Neuronal stem cell (in vitro differentiated cells): ENCODE data around the gene HPCA. TPM values are rescaled to one million over a fixed set of nuclear protein-coding genes. Genes with fewer than 3 reads are reported as not detected.

Source experiments
- DNase-seq: peaks from one replicate; pipeline ENCODE4 v3.0.0-alpha.2; 2013; ENCODE audit warnings: low spot score
- H2AFZ ChIP-seq: one replicate; pipeline ENCODE4 v1.6.1; 2013; ENCODE audit warnings: mild to moderate bottlenecking, low read length, inconsistent platforms
- H2AK5ac ChIP-seq: 2 replicates; pipeline ENCODE4 v1.6.1; 2013; ENCODE audit warnings: low read depth, mild to moderate bottlenecking, inconsistent platforms, low read length, moderate library complexity, mixed read lengths
- H2BK120ac ChIP-seq: 2 replicates; pipeline ENCODE4 v1.6.1; 2013; ENCODE audit warnings: low read depth, mild to moderate bottlenecking, inconsistent platforms, low read length, moderate library complexity, mixed read lengths
- H2BK12ac ChIP-seq: one replicate; pipeline ENCODE4 v1.6.1; 2013; ENCODE audit warnings: low read length, inconsistent platforms
- H2BK15ac ChIP-seq: 2 replicates; pipeline ENCODE4 v1.6.1; 2013; ENCODE audit warnings: mild to moderate bottlenecking, low read length, inconsistent platforms, mixed read lengths
- H2BK5ac ChIP-seq: one replicate; pipeline ENCODE4 v1.6.1; 2013; ENCODE audit warnings: inconsistent platforms, mild to moderate bottlenecking, low read length, moderate library complexity
- H3K14ac ChIP-seq: one replicate; pipeline ENCODE4 v1.6.1; 2013; ENCODE audit warnings: low read length, inconsistent platforms
- H3K18ac ChIP-seq: 2 replicates; pipeline ENCODE4 v1.6.1; 2013; ENCODE audit warnings: low read length, inconsistent platforms
- H3K23ac ChIP-seq: 2 replicates; pipeline ENCODE4 v1.6.1; 2013; ENCODE audit warnings: low read depth, mild to moderate bottlenecking, mixed read lengths, low read length, inconsistent platforms; ENCODE audit not compliant: poor library complexity
- H3K27ac ChIP-seq: replicated peaks from 3 replicates; pipeline ENCODE4 v1.5.1; 2013; ENCODE audit warnings: low read length, inconsistent platforms
- H3K27me3 ChIP-seq, 3 experiments: 2 replicates each; pipeline ENCODE4 v1.6.1; 2013; ENCODE audit warnings: low read length in 3 of 3, mild to moderate bottlenecking in 2 of 3, inconsistent platforms in 1 of 3, low read depth in 1 of 3, mixed read lengths in 1 of 3, moderate library complexity in 1 of 3; ENCODE audit not compliant: control insufficient read depth in 3 of 3, insufficient read depth in 3 of 3
- H3K36me3 ChIP-seq, 2 donors: replicated peaks in 1 of 2; 2 replicates each; pipeline ENCODE4 v1.6.1; 2013; ENCODE audit warnings: low read length in 2 of 2; ENCODE audit not compliant: control insufficient read depth in 2 of 2, insufficient read depth in 2 of 2
- H3K4ac ChIP-seq: 2 replicates; pipeline ENCODE4 v1.6.1; 2013; ENCODE audit warnings: inconsistent platforms, mild to moderate bottlenecking, low read length, moderate library complexity
- H3K4me1 ChIP-seq, 2 donors: 1 replicate in 1 of 2; 2 replicates in 1 of 2; pipeline ENCODE4 v1.6.1; 2013; ENCODE audit warnings: low read length in 2 of 2, low read depth in 1 of 2; ENCODE audit not compliant: control insufficient read depth in 2 of 2, insufficient read depth in 1 of 2
- H3K4me2 ChIP-seq: one replicate; pipeline ENCODE4 v1.6.1; 2013; ENCODE audit warnings: mild to moderate bottlenecking, low read length, inconsistent platforms; ENCODE audit not compliant: insufficient read depth, poor library complexity, severe bottlenecking
- H3K4me3 ChIP-seq, 2 donors: 2 replicates each; pipeline ENCODE4 v1.5.1; 2013; ENCODE audit warnings: low read length in 2 of 2, mild to moderate bottlenecking in 2 of 2, inconsistent platforms in 1 of 2, moderate library complexity in 1 of 2
- H3K79me1 ChIP-seq: one replicate; pipeline ENCODE4 v1.6.1; 2013; ENCODE audit warnings: low read depth, mild to moderate bottlenecking, inconsistent platforms, low read length, moderate library complexity
- H3K9ac ChIP-seq: one replicate; pipeline ENCODE4 v1.6.1; 2013; ENCODE audit warnings: mild to moderate bottlenecking, low read depth, low read length, inconsistent platforms; ENCODE audit not compliant: poor library complexity
- H3K9me3 ChIP-seq, 2 donors: replicated peaks in 1 of 2; 2 replicates each; pipeline versions ENCODE3 to v1.6.1; 2013; ENCODE audit warnings: low read length in 2 of 2, mild to moderate bottlenecking in 2 of 2, inconsistent platforms in 1 of 2, low read depth in 1 of 2, mixed read lengths in 1 of 2, moderate library complexity in 1 of 2; ENCODE audit not compliant: control insufficient read depth in 2 of 2, insufficient read depth in 1 of 2
- H4K8ac ChIP-seq: one replicate; pipeline ENCODE4 v1.6.1; 2013; ENCODE audit warnings: low read depth, mild to moderate bottlenecking, inconsistent platforms, low read length, moderate library complexity
- H4K91ac ChIP-seq: one replicate; pipeline ENCODE4 v1.6.1; 2013; ENCODE audit warnings: low read length, low read depth, mild to moderate bottlenecking, inconsistent platforms; ENCODE audit not compliant: poor library complexity
- WGBS, 2 donors: extraction: QIAGEN DNeasy Blood & Tissue Kit; methylation state at CpG; one replicate each; pipeline ENCODE4 v1.1.7; 2013; ENCODE audit warnings: missing lambda C conversion rate in 2 of 2, mixed read lengths in 1 of 2; ENCODE audit not compliant: insufficient read length in 2 of 2, insufficient replicate concordance in 1 of 2; ENCODE audit errors: extremely low coverage in 2 of 2; 5-methylcytosine and 5-hydroxymethylcytosine counted together
- polyA plus RNA-seq, 2 experiments: library from polyadenylated mRNA; stranded (reverse); fragments of 200-250 nt; gene quantifications; one replicate each; pipeline ENCODE4 v1.2.3, GENCODE V29; 2013

Gene HPCA
- polyA plus RNA-seq (2013, experiment 1 of 2) = 6.1 TPM
- 6.8 TPM for polyA plus RNA-seq (2013, experiment 2 of 2)

- H3K79me1 ChIP-seq = peaks cover 7% of the 10 kb centered on the region
- peaks cover 0 to 62% (median 26%) of the 10 kb centered on the region in 3 experiments for H3K27me3 ChIP-seq
- H3K4ac ChIP-seq = no peak within 1 kb of the TSS
- H4K91ac ChIP-seq = no peak within 1 kb of the TSS
- H2AFZ ChIP-seq = no peak within 1 kb of the TSS
- no peak within 1 kb of the TSS for H2BK120ac ChIP-seq
- H3K4me3 ChIP-seq = peak within 1 kb of the TSS in 1 of 2 donors; percentile 37
- H3K14ac ChIP-seq = peak within 1 kb of the TSS; percentile 21
- DNase-seq = peak; percentile 88
- H3K9ac ChIP-seq = no peak within 1 kb of the TSS
- peaks cover 0 to 3% of the 10 kb centered on the region in 2 donors for H3K9me3 ChIP-seq
- H3K27ac ChIP-seq = no peak within 1 kb of the TSS
- no peak within 1 kb of the TSS for H2BK12ac ChIP-seq
- H3K4me1 ChIP-seq = peaks cover 0 to 6% of the 10 kb centered on the region in 2 donors
- H3K4me2 ChIP-seq = peak within 1 kb of the TSS; percentile 45
- no peak within 1 kb of the TSS for H2AK5ac ChIP-seq
- no peak within 1 kb of the TSS for H2BK5ac ChIP-seq
- H2BK15ac ChIP-seq = no peak within 1 kb of the TSS
- no peaks in the 10 kb centered on the region for H3K36me3 ChIP-seq
- WGBS, 2 donors = no CpG with 5 or more reads among the region's 79 CpGs
- peak within 1 kb of the TSS; percentile 48 for H3K18ac ChIP-seq
- H3K23ac ChIP-seq = peak within 1 kb of the TSS; percentile 40
- no peak within 1 kb of the TSS for H4K8ac ChIP-seq
Observed at GRCh38 chr1:32886004-32886827, at the start of gene HPCA. Gene HPCA (plus strand): TSS chr1:32886491. CDS start chr1:32888899, 2,408 bp downstream.

GRCh38 chr1:32848354-32849063 is 37.8 kb upstream of the HPCA start:
- Histone ChIP-seq H3K4me3 (no peak overlapping the region), H3K36me3 (peaks cover 7 to 85% of the 10 kb centered on the region in 2 donors), H3K14ac (no peak overlapping the region), H3K4me2 (no peak overlapping the region), H3K23ac (no peak overlapping the region), H3K4me1 (no peaks in the 10 kb centered on the region), H2AFZ (no peak overlapping the region), H3K9me3 (peaks cover 0 to 18% of the 10 kb centered on the region in 2 donors), H3K79me1 (no peaks in the 10 kb centered on the region), H4K91ac (no peak overlapping the region), H2BK12ac (no peak overlapping the region), H2BK5ac (no peak overlapping the region), H2BK15ac (no peak overlapping the region), H2BK120ac (no peak overlapping the region), H4K8ac (no peak overlapping the region), H3K18ac (no peak overlapping the region), H3K27ac (no peak overlapping the region), H3K27me3 (no peaks in the 10 kb centered on the region), H2AK5ac (no peak overlapping the region), H3K9ac (no peak overlapping the region), H3K4ac (no peak overlapping the region)
- no CpG with 5 or more reads among the region's 2 CpGs for WGBS, 2 donors
- no peak for DNase-seq

GRCh38 chr1:32855861-32856617 is 30.3 kb upstream of the HPCA start:
- Histone ChIP-seq H3K36me3 (peaks cover 17 to 91% of the 10 kb centered on the region in 2 donors), H3K27me3 (no peaks in the 10 kb centered on the region), H2AK5ac (no peak overlapping the region), H3K14ac (no peak overlapping the region), H2BK12ac (no peak overlapping the region), H3K4ac (no peak overlapping the region), H4K8ac (no peak overlapping the region), H3K23ac (no peak overlapping the region), H2BK15ac (no peak overlapping the region), H3K18ac (no peak overlapping the region), H2BK5ac (no peak overlapping the region), H3K4me1 (no peaks in the 10 kb centered on the region), H3K27ac (no peak overlapping the region), H3K4me2 (no peak overlapping the region), H2BK120ac (no peak overlapping the region), H3K9me3 (no peaks in the 10 kb centered on the region), H2AFZ (no peak overlapping the region), H3K79me1 (no peaks in the 10 kb centered on the region), H4K91ac (no peak overlapping the region), H3K9ac (no peak overlapping the region), H3K4me3 (no peak overlapping the region)
- WGBS, 2 donors = no CpG with 5 or more reads among the region's 13 CpGs
- DNase-seq = no peak
